GM23338 (cell line): ENCODE data around the gene ARL2BP.

Experiments
- CREB1 ChIP-seq: fragments of 250-450 bp; sonication (Bioruptor Pico); IDR thresholded peaks from 2 replicates; pipeline ENCODE4 v1.5.0; 2020; ENCODE audit warnings: low read depth, mild to moderate bottlenecking, moderate library complexity
- EZH2phosphoT487 ChIP-seq: fragments of 200-600 bp; sonication (generic); IDR thresholded peaks from one replicate; pipeline ENCODE4 v1.8.1; 2018; ENCODE audit warnings: antibody characterized with exemption; ENCODE audit not compliant: unreplicated experiment
- POLR2AphosphoS5 ChIP-seq: IDR thresholded peaks from 2 replicates; pipeline ENCODE4 v1.6.1; 2016; ENCODE audit warnings: antibody characterized with exemption, low read depth
- TF ChIP-seq, protein P1 (sequence below): IDR thresholded peaks from one replicate; pipeline ENCODE4 v1.6.1; 2018; ENCODE audit warnings: antibody characterized with exemption; ENCODE audit not compliant: unreplicated experiment
- TF ChIP-seq, protein P2 (sequence below), 2 experiments: fragments of 200-600 bp in 1 of 2; sonication (generic) in 1 of 2; conservative IDR thresholded peaks; 2 replicates each; pipeline versions ENCODE4 v1.5.1 to v1.6.1; 2016 to 2017; ENCODE audit warnings: antibody characterized with exemption in 2 of 2, low read depth in 2 of 2, mild to moderate bottlenecking in 2 of 2, moderate library complexity in 1 of 2
- TF ChIP-seq, protein P3 (sequence below): IDR thresholded peaks from 2 replicates; pipeline ENCODE4 v1.6.1; 2016; ENCODE audit warnings: antibody characterized with exemption

DNA sequence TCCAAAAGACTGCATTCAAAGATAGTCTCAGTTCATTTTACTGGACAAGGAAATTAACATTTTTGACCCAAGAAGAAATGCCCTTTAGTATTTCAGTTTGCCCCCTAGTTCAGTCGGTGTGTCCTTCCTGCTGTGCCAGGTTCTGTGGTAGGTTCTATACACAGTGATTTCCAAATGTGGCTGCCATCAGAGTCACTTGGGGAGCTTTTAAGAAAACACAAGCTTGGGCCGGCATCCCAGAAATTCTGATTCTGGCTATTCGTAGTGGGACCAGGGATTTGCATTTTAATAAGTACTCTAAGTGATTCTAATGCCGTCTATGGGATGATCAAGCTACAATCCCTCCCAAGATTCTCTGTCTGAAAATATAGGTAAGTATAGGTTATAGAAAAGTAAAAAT, 48.8 kb upstream of the ARL2BP start:
- TF ChIP-seq EZH2phosphoT487 (no peak), POLR2AphosphoS5 (no peak), CREB1 (CRISPR knock-in tag) (no peak)
- TF ChIP-seq, protein P1, sequence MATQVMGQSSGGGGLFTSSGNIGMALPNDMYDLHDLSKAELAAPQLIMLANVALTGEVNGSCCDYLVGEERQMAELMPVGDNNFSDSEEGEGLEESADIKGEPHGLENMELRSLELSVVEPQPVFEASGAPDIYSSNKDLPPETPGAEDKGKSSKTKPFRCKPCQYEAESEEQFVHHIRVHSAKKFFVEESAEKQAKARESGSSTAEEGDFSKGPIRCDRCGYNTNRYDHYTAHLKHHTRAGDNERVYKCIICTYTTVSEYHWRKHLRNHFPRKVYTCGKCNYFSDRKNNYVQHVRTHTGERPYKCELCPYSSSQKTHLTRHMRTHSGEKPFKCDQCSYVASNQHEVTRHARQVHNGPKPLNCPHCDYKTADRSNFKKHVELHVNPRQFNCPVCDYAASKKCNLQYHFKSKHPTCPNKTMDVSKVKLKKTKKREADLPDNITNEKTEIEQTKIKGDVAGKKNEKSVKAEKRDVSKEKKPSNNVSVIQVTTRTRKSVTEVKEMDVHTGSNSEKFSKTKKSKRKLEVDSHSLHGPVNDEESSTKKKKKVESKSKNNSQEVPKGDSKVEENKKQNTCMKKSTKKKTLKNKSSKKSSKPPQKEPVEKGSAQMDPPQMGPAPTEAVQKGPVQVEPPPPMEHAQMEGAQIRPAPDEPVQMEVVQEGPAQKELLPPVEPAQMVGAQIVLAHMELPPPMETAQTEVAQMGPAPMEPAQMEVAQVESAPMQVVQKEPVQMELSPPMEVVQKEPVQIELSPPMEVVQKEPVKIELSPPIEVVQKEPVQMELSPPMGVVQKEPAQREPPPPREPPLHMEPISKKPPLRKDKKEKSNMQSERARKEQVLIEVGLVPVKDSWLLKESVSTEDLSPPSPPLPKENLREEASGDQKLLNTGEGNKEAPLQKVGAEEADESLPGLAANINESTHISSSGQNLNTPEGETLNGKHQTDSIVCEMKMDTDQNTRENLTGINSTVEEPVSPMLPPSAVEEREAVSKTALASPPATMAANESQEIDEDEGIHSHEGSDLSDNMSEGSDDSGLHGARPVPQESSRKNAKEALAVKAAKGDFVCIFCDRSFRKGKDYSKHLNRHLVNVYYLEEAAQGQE, result no peak
- TF ChIP-seq, protein P2, sequence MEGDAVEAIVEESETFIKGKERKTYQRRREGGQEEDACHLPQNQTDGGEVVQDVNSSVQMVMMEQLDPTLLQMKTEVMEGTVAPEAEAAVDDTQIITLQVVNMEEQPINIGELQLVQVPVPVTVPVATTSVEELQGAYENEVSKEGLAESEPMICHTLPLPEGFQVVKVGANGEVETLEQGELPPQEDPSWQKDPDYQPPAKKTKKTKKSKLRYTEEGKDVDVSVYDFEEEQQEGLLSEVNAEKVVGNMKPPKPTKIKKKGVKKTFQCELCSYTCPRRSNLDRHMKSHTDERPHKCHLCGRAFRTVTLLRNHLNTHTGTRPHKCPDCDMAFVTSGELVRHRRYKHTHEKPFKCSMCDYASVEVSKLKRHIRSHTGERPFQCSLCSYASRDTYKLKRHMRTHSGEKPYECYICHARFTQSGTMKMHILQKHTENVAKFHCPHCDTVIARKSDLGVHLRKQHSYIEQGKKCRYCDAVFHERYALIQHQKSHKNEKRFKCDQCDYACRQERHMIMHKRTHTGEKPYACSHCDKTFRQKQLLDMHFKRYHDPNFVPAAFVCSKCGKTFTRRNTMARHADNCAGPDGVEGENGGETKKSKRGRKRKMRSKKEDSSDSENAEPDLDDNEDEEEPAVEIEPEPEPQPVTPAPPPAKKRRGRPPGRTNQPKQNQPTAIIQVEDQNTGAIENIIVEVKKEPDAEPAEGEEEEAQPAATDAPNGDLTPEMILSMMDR (conservative IDR thresholded peaks at IDR 0.05; ENCODE audit: low read depth in 2 of 2), result no peak
- TF ChIP-seq, protein P3, sequence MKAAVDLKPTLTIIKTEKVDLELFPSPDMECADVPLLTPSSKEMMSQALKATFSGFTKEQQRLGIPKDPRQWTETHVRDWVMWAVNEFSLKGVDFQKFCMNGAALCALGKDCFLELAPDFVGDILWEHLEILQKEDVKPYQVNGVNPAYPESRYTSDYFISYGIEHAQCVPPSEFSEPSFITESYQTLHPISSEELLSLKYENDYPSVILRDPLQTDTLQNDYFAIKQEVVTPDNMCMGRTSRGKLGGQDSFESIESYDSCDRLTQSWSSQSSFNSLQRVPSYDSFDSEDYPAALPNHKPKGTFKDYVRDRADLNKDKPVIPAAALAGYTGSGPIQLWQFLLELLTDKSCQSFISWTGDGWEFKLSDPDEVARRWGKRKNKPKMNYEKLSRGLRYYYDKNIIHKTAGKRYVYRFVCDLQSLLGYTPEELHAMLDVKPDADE, result no peak
